Measurements from ENCODE around the gene ZNF700.

DNA sequence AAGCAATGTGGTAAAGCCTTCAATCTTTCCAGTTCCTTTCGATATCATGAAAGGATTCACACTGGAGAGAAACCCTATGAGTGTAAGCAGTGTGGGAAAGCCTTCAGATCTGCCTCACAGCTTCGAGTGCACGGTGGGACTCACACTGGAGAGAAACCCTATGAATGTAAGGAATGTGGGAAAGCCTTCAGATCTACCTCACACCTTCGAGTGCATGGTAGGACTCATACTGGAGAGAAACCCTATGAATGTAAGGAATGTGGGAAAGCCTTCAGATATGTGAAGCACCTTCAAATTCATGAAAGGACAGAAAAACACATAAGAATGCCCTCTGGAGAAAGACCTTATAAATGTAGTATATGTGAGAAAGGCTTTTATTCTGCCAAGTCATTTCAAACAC is 24.3 kb downstream of the ZNF700 start:
- TF ChIP-seq, protein P1, sequence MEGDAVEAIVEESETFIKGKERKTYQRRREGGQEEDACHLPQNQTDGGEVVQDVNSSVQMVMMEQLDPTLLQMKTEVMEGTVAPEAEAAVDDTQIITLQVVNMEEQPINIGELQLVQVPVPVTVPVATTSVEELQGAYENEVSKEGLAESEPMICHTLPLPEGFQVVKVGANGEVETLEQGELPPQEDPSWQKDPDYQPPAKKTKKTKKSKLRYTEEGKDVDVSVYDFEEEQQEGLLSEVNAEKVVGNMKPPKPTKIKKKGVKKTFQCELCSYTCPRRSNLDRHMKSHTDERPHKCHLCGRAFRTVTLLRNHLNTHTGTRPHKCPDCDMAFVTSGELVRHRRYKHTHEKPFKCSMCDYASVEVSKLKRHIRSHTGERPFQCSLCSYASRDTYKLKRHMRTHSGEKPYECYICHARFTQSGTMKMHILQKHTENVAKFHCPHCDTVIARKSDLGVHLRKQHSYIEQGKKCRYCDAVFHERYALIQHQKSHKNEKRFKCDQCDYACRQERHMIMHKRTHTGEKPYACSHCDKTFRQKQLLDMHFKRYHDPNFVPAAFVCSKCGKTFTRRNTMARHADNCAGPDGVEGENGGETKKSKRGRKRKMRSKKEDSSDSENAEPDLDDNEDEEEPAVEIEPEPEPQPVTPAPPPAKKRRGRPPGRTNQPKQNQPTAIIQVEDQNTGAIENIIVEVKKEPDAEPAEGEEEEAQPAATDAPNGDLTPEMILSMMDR (IDR thresholded peaks at IDR 0.05) = no peak
- no peak for TF ChIP-seq EP300 (IDR thresholded peaks at IDR 0.05)
- TF ChIP-seq POLR2A (IDR thresholded peaks at IDR 0.05) = no peak
